ENCODE measurements around the gene PPP1R16B.

PPP1R16B gene

GRCh38 chr20:38895098-38895949 lies 89.8 kb downstream of the PPP1R16B start:
- DNase-seq (ENCODE audit: low spot score in 2 of 2) (no peak), ATAC-seq (no peak)
- Mint-ChIP-seq H3K36me3 (peaks cover 96% of the 10 kb centered on the region), H3K4me3 (peak overlapping the region; percentile 66), H3K9me3 (no peaks in the 10 kb centered on the region), H3K27ac (peak overlapping the region; percentile 91), H3K4me1 (peaks cover 49% of the 10 kb centered on the region)

GRCh38 chr20:38896009-38896594 lies 90.6 kb downstream of the PPP1R16B start:
- Mint-ChIP-seq H3K36me3 (peaks cover 98% of the 10 kb centered on the region), H3K9me3 (no peaks in the 10 kb centered on the region), H3K27ac (peak overlapping the region; percentile 91), H3K4me3 (no peak overlapping the region), H3K4me1 (peaks cover 42% of the 10 kb centered on the region)
- ATAC-seq = no peak
- no peak for DNase-seq (ENCODE audit: low spot score in 2 of 2)

DNA sequence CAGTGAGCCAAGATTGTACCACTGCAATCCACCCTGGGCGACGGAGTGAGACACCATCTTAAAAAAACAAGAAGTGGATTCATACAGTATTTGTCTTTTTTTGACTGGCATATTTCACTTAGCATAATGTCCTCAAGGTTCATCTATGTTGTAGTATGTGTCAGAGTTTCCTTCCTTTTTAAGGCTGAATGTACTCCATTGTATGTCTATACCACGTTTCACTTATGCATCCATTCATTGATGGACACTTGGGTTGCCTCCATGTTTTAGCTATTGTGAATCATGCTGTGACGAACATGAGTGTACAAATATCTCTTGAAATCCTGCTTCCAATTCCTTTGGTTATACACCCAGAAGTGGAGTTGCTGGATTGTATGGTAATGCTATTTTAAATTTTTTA lies 91.8 kb downstream of the PPP1R16B start:
- Mint-ChIP-seq H3K36me3 (peaks cover 100% of the 10 kb centered on the region), H3K27ac (no peak overlapping the region)

DNA sequence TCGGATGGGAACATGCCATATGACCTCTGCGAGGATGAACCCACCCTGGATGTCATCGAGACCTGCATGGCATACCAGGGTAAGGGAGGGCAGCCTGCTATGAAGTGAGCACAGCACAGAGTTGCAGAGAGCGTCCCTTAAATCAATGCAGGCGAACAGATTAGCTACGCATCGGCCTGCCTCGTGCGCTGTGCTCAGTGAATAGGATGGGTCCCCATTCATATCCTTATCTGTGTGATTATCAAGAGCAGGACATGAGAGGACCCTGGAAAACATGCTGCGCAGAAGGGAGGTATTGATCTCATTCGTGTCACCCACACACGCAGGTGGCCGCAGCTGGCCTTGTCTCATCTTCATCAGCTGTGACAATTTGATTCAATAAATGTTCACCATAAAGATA lies 95.1 kb downstream of the PPP1R16B start:
- Mint-ChIP-seq H3K27ac (peak overlapping the region; percentile 71), H3K4me3 (no peak overlapping the region), H3K9me3 (no peaks in the 10 kb centered on the region), H3K36me3 (peaks cover 100% of the 10 kb centered on the region), H3K4me1 (peaks cover 29% of the 10 kb centered on the region)
- DNase-seq (ENCODE audit: low spot score in 2 of 2) (no peak), ATAC-seq (no peak)

More for the DNA sequence above, 91.8 kb downstream of the PPP1R16B start:
- H3K4me3 Mint-ChIP-seq = no peak overlapping the region
- DNase-seq (ENCODE audit: low spot score in 2 of 2) (no peak), ATAC-seq (no peak)
- peaks cover 39% of the 10 kb centered on the region for H3K4me1 Mint-ChIP-seq
- no peaks in the 10 kb centered on the region for H3K9me3 Mint-ChIP-seq

GRCh38 chr20:38902601-38903000 lies 97.1 kb downstream of the PPP1R16B start:
- Mint-ChIP-seq H3K4me1 (peaks cover 30% of the 10 kb centered on the region), H3K27ac (no peak overlapping the region), H3K36me3 (peaks cover 100% of the 10 kb centered on the region), H3K9me3 (no peaks in the 10 kb centered on the region), H3K4me3 (no peak overlapping the region)
- ATAC-seq (no peak), DNase-seq (ENCODE audit: low spot score in 2 of 2) (no peak)

DNA sequence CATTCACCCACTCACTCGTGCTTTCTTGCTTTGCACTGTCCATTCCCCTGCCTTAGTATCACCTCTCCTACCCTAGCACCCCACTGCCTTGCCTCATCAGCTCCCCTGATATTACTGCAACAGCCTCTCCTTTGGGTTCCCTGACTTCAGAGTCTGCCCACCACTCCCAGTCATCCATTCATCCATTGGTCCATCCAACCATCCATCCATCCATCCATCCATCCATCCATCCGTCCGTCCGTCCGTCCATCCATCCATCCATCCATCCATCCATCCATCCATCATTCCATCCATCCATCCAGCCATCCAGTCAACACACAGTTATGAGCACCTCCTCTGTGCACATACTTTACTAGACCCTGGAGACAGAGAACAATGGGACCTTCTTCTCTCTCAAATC lies 97.8 kb downstream of the PPP1R16B start:
- ATAC-seq (no peak), DNase-seq (ENCODE audit: low spot score in 2 of 2) (no peak)
- Mint-ChIP-seq H3K36me3 (peaks cover 100% of the 10 kb centered on the region), H3K4me1 (peaks cover 36% of the 10 kb centered on the region), H3K9me3 (no peaks in the 10 kb centered on the region), H3K4me3 (no peak overlapping the region), H3K27ac (peak overlapping the region; percentile 29)

- peaks cover 100% of the 10 kb centered on the region for H3K36me3 Mint-ChIP-seq
- ATAC-seq = no peak
- no peaks in the 10 kb centered on the region for H3K9me3 Mint-ChIP-seq
- DNase-seq (ENCODE audit: low spot score in 2 of 2) = no peak
- peak overlapping the region; percentile 74 for H3K27ac Mint-ChIP-seq
- H3K4me1 Mint-ChIP-seq = peaks cover 36% of the 10 kb centered on the region
- H3K4me3 Mint-ChIP-seq = no peak overlapping the region
Measured at GRCh38 chr20:38905375-38905774, 99.9 kb downstream of the PPP1R16B start.

DNA sequence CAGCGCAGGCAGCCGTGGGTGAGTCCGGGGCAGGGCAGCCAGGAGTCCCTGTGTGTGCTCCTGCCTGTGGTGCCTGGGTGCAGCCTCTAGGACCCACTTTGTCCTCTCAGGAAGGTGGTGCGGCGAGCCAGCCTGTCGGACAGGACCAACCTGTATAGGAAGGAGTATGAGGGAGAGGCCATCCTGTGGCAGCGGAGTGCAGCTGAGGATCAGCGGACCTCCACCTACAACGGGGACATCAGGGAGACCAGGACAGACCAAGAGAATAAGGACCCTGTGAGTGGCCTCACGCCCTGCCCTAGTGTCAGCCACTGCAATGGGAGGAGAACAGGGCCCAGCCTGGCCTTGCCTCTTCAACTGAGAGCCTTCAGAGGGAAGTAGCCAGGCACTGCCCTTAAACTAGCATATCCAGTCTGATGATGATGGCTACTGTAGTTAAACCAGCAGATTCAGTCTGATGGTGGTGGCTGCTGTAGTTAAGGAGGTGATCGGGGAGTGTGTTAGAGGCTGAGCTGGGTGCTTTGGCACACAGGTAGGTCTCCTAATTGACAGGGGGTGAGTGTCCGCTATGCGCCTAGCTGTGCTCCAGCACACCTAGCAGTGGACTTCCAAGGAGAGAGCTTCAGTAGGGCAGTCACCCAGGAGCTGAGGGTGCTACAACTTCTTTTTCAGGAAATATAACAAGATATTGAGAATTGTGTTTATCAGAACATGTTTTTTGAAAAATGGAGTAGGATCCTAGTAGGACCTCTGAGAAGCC lies 102.6 kb downstream of the PPP1R16B start:
- H3K27ac Mint-ChIP-seq = peak overlapping the region; percentile 79
- no peak for DNase-seq (ENCODE audit: low spot score in 2 of 2)
- H3K36me3 Mint-ChIP-seq = peaks cover 100% of the 10 kb centered on the region
- no peak overlapping the region for H3K4me3 Mint-ChIP-seq
- ATAC-seq = no peak
- H3K4me1 Mint-ChIP-seq = peaks cover 34% of the 10 kb centered on the region
- no peaks in the 10 kb centered on the region for H3K9me3 Mint-ChIP-seq

GRCh38 chr20:38915355-38915754 lies 109.9 kb downstream of the PPP1R16B start:
- no peak for ATAC-seq
- no peaks in the 10 kb centered on the region for H3K9me3 Mint-ChIP-seq
- H3K4me1 Mint-ChIP-seq = no peaks in the 10 kb centered on the region
- H3K27ac Mint-ChIP-seq = peak overlapping the region; percentile 30
- H3K36me3 Mint-ChIP-seq = peaks cover 100% of the 10 kb centered on the region
- no peak overlapping the region for H3K4me3 Mint-ChIP-seq
- DNase-seq (ENCODE audit: low spot score in 2 of 2) = no peak

GRCh38 chr20:38917657-38918056 lies 112.2 kb downstream of the PPP1R16B start:
- Mint-ChIP-seq H3K4me3 (no peak overlapping the region), H3K9me3 (no peaks in the 10 kb centered on the region), H3K36me3 (peaks cover 100% of the 10 kb centered on the region), H3K4me1 (no peaks in the 10 kb centered on the region), H3K27ac (peak overlapping the region; percentile 82)
- ATAC-seq (no peak), DNase-seq (ENCODE audit: low spot score in 2 of 2) (no peak)

DNA sequence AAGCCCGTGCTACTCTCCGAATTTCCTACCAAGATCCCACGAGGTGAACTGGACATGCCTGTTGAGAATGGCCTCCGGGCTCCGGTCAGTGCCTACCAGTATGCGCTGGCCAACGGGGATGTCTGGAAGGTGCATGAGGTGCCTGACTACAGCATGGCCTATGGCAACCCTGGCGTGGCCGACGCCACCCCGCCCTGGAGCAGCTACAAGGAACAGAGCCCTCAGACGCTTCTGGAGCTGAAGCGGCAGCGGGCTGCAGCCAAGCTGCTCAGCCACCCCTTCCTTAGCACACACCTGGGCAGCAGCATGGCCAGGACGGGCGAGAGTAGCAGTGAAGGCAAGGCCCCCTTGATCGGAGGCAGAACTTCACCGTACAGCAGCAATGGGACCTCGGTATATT lies 112.7 kb downstream of the PPP1R16B start:
- Mint-ChIP-seq H3K27ac (peak overlapping the region; percentile 82), H3K4me1 (no peaks in the 10 kb centered on the region), H3K9me3 (no peaks in the 10 kb centered on the region), H3K4me3 (no peak overlapping the region), H3K36me3 (peaks cover 100% of the 10 kb centered on the region)
- no peak for ATAC-seq
- DNase-seq (ENCODE audit: low spot score in 2 of 2) = no peak

DNA sequence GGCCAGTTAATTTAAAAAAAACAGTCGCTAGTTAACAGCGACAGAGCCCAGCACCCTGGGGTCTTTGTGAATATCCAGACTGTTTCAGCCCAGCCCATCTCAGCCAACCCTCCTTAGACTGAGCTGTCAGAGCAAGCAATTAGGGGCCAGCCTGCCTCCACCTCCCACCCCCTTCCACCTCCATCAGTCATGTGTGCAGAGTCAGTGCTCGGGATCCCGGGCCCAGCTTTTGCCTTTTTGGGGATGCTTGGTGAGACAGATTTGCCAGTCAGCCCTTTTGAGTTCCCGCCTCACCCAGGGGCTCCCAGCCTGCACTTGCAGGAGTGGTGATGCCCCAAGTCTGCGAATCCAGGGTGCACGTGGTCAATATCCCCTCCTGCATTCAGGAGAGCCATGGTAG lies 114.2 kb downstream of the PPP1R16B start:
- Mint-ChIP-seq H3K27ac (peak overlapping the region; percentile 82), H3K4me3 (no peak overlapping the region), H3K9me3 (no peaks in the 10 kb centered on the region), H3K4me1 (no peaks in the 10 kb centered on the region), H3K36me3 (peaks cover 93% of the 10 kb centered on the region)
- ATAC-seq (no peak), DNase-seq (ENCODE audit: low spot score in 2 of 2) (no peak)

DNA sequence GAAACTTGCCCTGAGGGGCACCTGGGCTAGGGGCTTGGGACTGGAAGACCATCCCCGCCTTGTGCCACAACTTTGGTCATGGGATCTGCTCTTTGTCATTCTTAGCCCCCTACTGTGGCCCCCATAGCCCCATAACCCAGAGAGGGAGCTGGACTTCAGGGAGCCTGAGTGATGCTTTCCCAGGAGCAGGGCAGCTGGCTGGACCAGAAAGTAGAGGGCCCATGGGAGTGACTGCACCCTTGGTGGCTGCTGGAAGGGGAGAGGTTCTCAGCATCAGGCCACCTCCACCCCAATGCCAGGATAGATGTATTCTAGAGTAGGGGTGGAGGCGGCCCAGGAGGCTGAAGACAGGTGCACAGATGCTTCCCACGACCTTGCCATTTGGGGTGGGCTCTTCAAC lies 114.9 kb downstream of the PPP1R16B start:
- H3K36me3 Mint-ChIP-seq = peaks cover 91% of the 10 kb centered on the region
- ATAC-seq (no peak), DNase-seq (ENCODE audit: low spot score in 2 of 2) (no peak)
- H3K4me3 Mint-ChIP-seq = no peak overlapping the region
- peaks cover under 1% of the 10 kb centered on the region for H3K4me1 Mint-ChIP-seq
- no peaks in the 10 kb centered on the region for H3K9me3 Mint-ChIP-seq
- peak overlapping the region; percentile 45 for H3K27ac Mint-ChIP-seq

DNA sequence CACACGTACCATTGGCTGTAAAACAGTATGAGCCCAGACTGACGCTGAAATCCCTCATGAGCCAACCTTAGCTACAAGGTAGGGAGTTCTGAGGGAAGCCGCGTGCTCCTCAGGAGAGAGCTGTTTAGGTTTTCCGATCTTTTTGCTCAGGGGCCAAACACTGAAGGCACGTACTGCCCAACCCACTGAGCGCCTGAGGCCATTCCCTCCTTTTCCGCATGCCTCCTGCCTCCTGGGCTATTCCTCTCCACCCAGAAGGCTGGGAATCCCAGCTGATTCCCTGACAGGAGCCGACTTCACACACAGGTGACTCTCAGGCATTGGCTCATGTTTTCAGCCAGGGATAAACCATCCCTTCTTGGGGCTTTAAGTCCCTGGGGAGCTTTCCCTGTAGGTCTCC lies 115.4 kb downstream of the PPP1R16B start:
- ATAC-seq (no peak), DNase-seq (ENCODE audit: low spot score in 2 of 2) (no peak)
- Mint-ChIP-seq H3K4me3 (no peak overlapping the region), H3K9me3 (no peaks in the 10 kb centered on the region), H3K27ac (peak overlapping the region; percentile 20), H3K36me3 (peaks cover 91% of the 10 kb centered on the region), H3K4me1 (peaks cover 4% of the 10 kb centered on the region)

GRCh38 chr20:38924718-38925117 lies 119.2 kb downstream of the PPP1R16B start:
- H3K4me3 Mint-ChIP-seq = no peak overlapping the region
- DNase-seq (ENCODE audit: low spot score in 2 of 2) = no peak
- H3K27ac Mint-ChIP-seq = peak overlapping the region; percentile 84
- peaks cover 28% of the 10 kb centered on the region for H3K4me1 Mint-ChIP-seq
- no peaks in the 10 kb centered on the region for H3K9me3 Mint-ChIP-seq
- peaks cover 83% of the 10 kb centered on the region for H3K36me3 Mint-ChIP-seq
- ATAC-seq = no peak

Measured in stimulated activated effector memory CD8-positive, alpha-beta T cell treated with anti-CD3 and anti-CD28 coated beads, Interleukin-12 subunit alpha, Interleukin-12 subunit beta, amount 100 ng/mL, for 72 hours (primary cell).